HepG2 (cell line): Measurements from ENCODE around the gene TPM1. TPM values are rescaled to one million over a fixed set of nuclear protein-coding genes. Genes with fewer than 3 reads are reported as not detected.

Experiments used
- ATAC-seq: fragments of 200-7000 bp; cut with Tn5 transposase; 3 replicates; pipeline ENCODE4 v1.9.1; 2020; ENCODE audit warnings: mild to moderate bottlenecking, moderate library complexity
- BruUV-seq: library from RNA; stranded (reverse); fragments of 400-500 nt; replicated peaks from 2 replicates; lab custom pipeline; 2021; lab: Mats Ljungman, UMichigan
- CTCF ChIA-PET: fragments of 300-600 bp; formaldehyde crosslinking; extraction: SDS; loops from one replicate; lab custom pipeline; 2021; ENCODE audit warnings: low total read pairs, inconsistent platforms, low intra/inter-chr PET ratio; lab: Yijun Ruan, JAX
- POLR2A ChIA-PET: fragments of 350-600 bp; sonication (Branson Sonifier 250); formaldehyde crosslinking; loops from one replicate; lab custom pipeline; 2020; ENCODE audit warnings: antibody characterized with exemption, inconsistent platforms; lab: Yijun Ruan, JAX
- DNase-seq: peaks from one replicate; pipeline ENCODE4 v3.0.0-alpha.2; 2015; ENCODE audit warnings: low spot score
- FAIRE-seq: peaks from 3 replicates; lab custom pipeline; 2011; peaks lifted over from hg19 to GRCh38; lab: Jason Lieb, UNC
- H2AFZ ChIP-seq: one replicate; pipeline ENCODE4 v1.6.1; 2011; ENCODE audit warnings: low read length, inconsistent platforms
- H3K27ac ChIP-seq: fragments of 300-600 bp; 3 replicates; pipeline ENCODE4 v1.8.0; 2011; ENCODE audit warnings: mixed run types, mild to moderate bottlenecking, mixed read lengths, low read length, inconsistent platforms; ENCODE audit not compliant: insufficient read depth; ENCODE audit errors: extremely low read length
- H3K27me3 ChIP-seq, 2 experiments: fragments of 200-600 bp in 1 of 2; 2 replicates in 1 of 2; 3 replicates in 1 of 2; pipeline versions ENCODE4 v1.6.0 to v1.8.0; 2011; ENCODE audit warnings: low read length in 2 of 2, mild to moderate bottlenecking in 2 of 2, moderate library complexity in 2 of 2, inconsistent platforms in 1 of 2; ENCODE audit not compliant: insufficient read depth in 2 of 2, control insufficient read depth in 1 of 2
- H3K36me3 ChIP-seq, 2 experiments: fragments of 200-600 bp in 1 of 2; replicated peaks in 1 of 2; 2 replicates in 1 of 2; 3 replicates in 1 of 2; pipeline versions ENCODE4 v1.5.1 to v1.8.0; 2011; ENCODE audit warnings: low read length in 2 of 2, inconsistent platforms in 1 of 2; ENCODE audit not compliant: insufficient read depth in 2 of 2, control insufficient read depth in 1 of 2
- H3K4me1 ChIP-seq: 2 replicates; pipeline ENCODE4 v1.5.1; 2012; ENCODE audit warnings: low read length, inconsistent platforms; ENCODE audit not compliant: insufficient read depth
- H3K4me2 ChIP-seq: 2 replicates; pipeline ENCODE4 v1.6.0; 2011; ENCODE audit warnings: low read depth, low read length, inconsistent platforms
- H3K4me3 ChIP-seq, 3 experiments: fragments of 200-600 bp in 1 of 3; sonication (generic), shearing (Covaris generic) in 1 of 3; replicated peaks in 1 of 3; 2 replicates each; pipeline ENCODE4 v1.5.1; 2011 to 2016; ENCODE audit warnings: low read length in 3 of 3, inconsistent platforms in 2 of 3, low read depth in 2 of 3, mild to moderate bottlenecking in 2 of 3, control low read depth in 1 of 3, mixed read lengths in 1 of 3; ENCODE audit not compliant: insufficient read depth in 1 of 3
- H3K79me2 ChIP-seq: one replicate; pipeline ENCODE4 v1.6.1; 2011; ENCODE audit warnings: low read length, inconsistent platforms; ENCODE audit not compliant: insufficient read depth
- H3K9ac ChIP-seq: 2 replicates; pipeline ENCODE4 v1.6.0; 2011; ENCODE audit warnings: mild to moderate bottlenecking, low read depth, low read length, inconsistent platforms; ENCODE audit not compliant: insufficient read depth
- H3K9me3 ChIP-seq: 2 replicates; pipeline ENCODE4 v1.5.1; 2012; ENCODE audit warnings: mild to moderate bottlenecking, low read length
- H4K20me1 ChIP-seq: 2 replicates; pipeline ENCODE4 v1.6.0; 2011; ENCODE audit warnings: inconsistent platforms, mild to moderate bottlenecking, low read length, moderate library complexity; ENCODE audit not compliant: insufficient read depth
- FOXA1 ChIP-seq, 2 experiments: fragments of 450-650 bp in 1 of 2; sonication (generic) in 1 of 2; formaldehyde crosslinking in 1 of 2; IDR thresholded peaks; 2 replicates each; pipeline versions ENCODE4 v1.4.0 to v1.6.1; 2016 to 2020; ENCODE audit warnings: missing genetic modification reagents in 1 of 2
- HNF4A ChIP-seq: sonication (generic); formaldehyde crosslinking; IDR thresholded peaks from 2 replicates; pipeline ENCODE4 v1.4.0; 2020; ENCODE audit warnings: missing genetic modification reagents
- NFYB ChIP-seq: sonication (generic); formaldehyde crosslinking; IDR thresholded peaks from 2 replicates; pipeline ENCODE4 v1.4.0; 2020; ENCODE audit warnings: missing genetic modification reagents
- NONO ChIP-seq, 2 experiments: fragments of 450-650 bp in 1 of 2; sonication (generic) in 1 of 2; formaldehyde crosslinking in 1 of 2; IDR thresholded peaks in 1 of 2; conservative IDR thresholded peaks in 1 of 2; 2 replicates each; pipeline versions ENCODE4 v1.6.1 to v1.8.0; 2017 to 2022; ENCODE audit warnings: mild to moderate bottlenecking in 1 of 2, missing genetic modification reagents in 1 of 2, moderate library complexity in 1 of 2
- SMAD9 ChIP-seq: sonication (generic); formaldehyde crosslinking; IDR thresholded peaks from 2 replicates; pipeline ENCODE4 v1.5.1; 2020; ENCODE audit warnings: mild to moderate bottlenecking, missing genetic modification reagents
- ZNF552 ChIP-seq: sonication (generic); formaldehyde crosslinking; IDR thresholded peaks from 2 replicates; pipeline ENCODE4 v1.9.0; 2022; ENCODE audit warnings: missing genetic modification reagents, mild to moderate bottlenecking, borderline replicate concordance
- WGBS: methylation state at CpG from one replicate; pipeline ENCODE4 v1.1.6; 2017; ENCODE audit warnings: low lambda C conversion rate; 5-methylcytosine and 5-hydroxymethylcytosine counted together
- in situ Hi-C: cut with HindIII; loops from 2 replicates; pipeline ENCODE4 v1.10.0; 2017; ENCODE audit warnings: low pct_unique_long_range_greater_than_20kb; ENCODE audit not compliant: extremely low pct_ligation_motif_present
- intact Hi-C: fragments of 100-400 bp; cut with micrococcal nuclease; formaldehyde crosslinking; loops from one replicate; pipeline ENCODE4 v1.10.0; 2022; ENCODE audit not compliant: unreplicated experiment
- polyA plus RNA-seq, 8 experiments: library from polyadenylated mRNA; depleted of rRNA in 3 of 8; stranded (reverse) in 7 of 8; unstranded in 1 of 8; fragments of >200 nt; fragmentation: Illumina TruSeq in 4 of 8; extraction: Trizol in 4 of 8; gene quantifications; 2 replicates each; pipeline versions ENCODE4 v1.2.1 to v1.2.3, GENCODE V29; 2011 to 2016; ENCODE audit warnings: low read depth in 4 of 8, missing spikeins in 1 of 8, mixed read lengths in 1 of 8; ENCODE audit not compliant: insufficient read depth in 1 of 8
- total RNA-seq, 5 experiments: library from RNA; depleted of rRNA; stranded (reverse); fragments of >200 nt; fragmentation: Illumina TruSeq; extraction: Trizol; gene quantifications; 2 replicates each; pipeline ENCODE4 v1.2.3, GENCODE V29; 2016; ENCODE audit warnings: low read depth in 1 of 5
- TF ChIP-seq, protein P1 (sequence below): sonication (generic); IDR thresholded peaks from 2 replicates; pipeline ENCODE4 v1.6.1; 2016; ENCODE audit warnings: low read depth, borderline replicate concordance

Gene TPM1
- total and polyA plus RNA-seq, 2 of the 13 experiments (the other 11 are each of a cell fraction or from before 2014, with no cell fraction given) = 98.9 to 109 TPM

GRCh38 chr15:63109498-63109897 lies 67.0 kb downstream of the TPM1 start:
- no peak overlapping the region for H2AFZ ChIP-seq
- intact Hi-C loops = loop anchor here (5.0 kb wide), 1 partner anchor 48 kb away; the partner anchor contains the start of gene RPS27L
- H3K9me3 ChIP-seq = no peaks in the 10 kb centered on the region
- peak overlapping the region; percentile 36; the same call in 1 of the 2 replicates for H3K4me2 ChIP-seq
- TF ChIP-seq HNF4A (CRISPR knock-in tag) = peak; percentile 19; the same call in 1 of the 2 replicates
- TF ChIP-seq ZNF552 (CRISPR knock-in tag) = no peak
- in situ Hi-C loops = no loop called here
- H3K27me3 ChIP-seq = no peaks in the 10 kb centered on the region
- H3K79me2 ChIP-seq = no peaks in the 10 kb centered on the region
- CTCF ChIA-PET = no interaction called here
- BruUV-seq = no TSS peak
- no peak overlapping the region for H3K27ac ChIP-seq
- no peak overlapping the region for H3K4me3 ChIP-seq
- peaks cover 69% of the 10 kb centered on the region for H3K4me1 ChIP-seq
- DNase-seq = no peak
- no peaks in the 10 kb centered on the region for H3K36me3 ChIP-seq
- no peaks in the 10 kb centered on the region for H4K20me1 ChIP-seq
- 24% methylated on average over 2 of the region's 2 CpGs for WGBS
- FAIRE-seq = peak; percentile 30
- ATAC-seq = no peak
- POLR2A ChIA-PET = interaction anchor here (2.1 to 3.3 kb wide), 3 partner anchors 10 to 56 kb away, joined by 5 to 20 read pairs (median 15); partner anchors contain the start of gene RPS27L
- H3K9ac ChIP-seq = no peak overlapping the region

- ChIA-PET CTCF (no interaction called here), POLR2A (interaction anchor here (2.6 to 3.3 kb wide), 2 partner anchors 9 to 47 kb away, joined by 15 to 20 read pairs; partner anchors contain the start of gene RPS27L)
- WGBS = 57% methylated on average over 2 of the region's 2 CpGs
- in situ Hi-C loops = no loop called here
- Histone ChIP-seq H3K9ac (no peak overlapping the region), H3K4me1 (peaks cover 69% of the 10 kb centered on the region), H4K20me1 (no peaks in the 10 kb centered on the region), H3K27me3 (no peaks in the 10 kb centered on the region), H3K36me3 (no peaks in the 10 kb centered on the region), H3K27ac (no peak overlapping the region), H3K4me2 (0 out of 2 replicates have a peak overlapping the region, but pooled peaks have one; percentile 36), H3K9me3 (no peaks in the 10 kb centered on the region), H3K4me3 (no peak overlapping the region), H2AFZ (no peak overlapping the region), H3K79me2 (no peaks in the 10 kb centered on the region)
- intact Hi-C loops = loop anchor here (5.0 kb wide), 1 partner anchor 47 kb away; the partner anchor contains the start of gene RPS27L
- TF ChIP-seq NFYB = peak; percentile 38; the same call in 1 of the 2 replicates
- no peak for TF ChIP-seq SMAD9 (CRISPR knock-in tag)
- TF ChIP-seq FOXA1 (IDR thresholded peaks at IDR 0.05) = no peak
- 0 out of 2 replicates have a peak, but pooled peaks have one; percentile 29 for TF ChIP-seq FOXA1 (CRISPR knock-in tag; IDR thresholded peaks at IDR 0.05)
- TF ChIP-seq, protein P1, sequence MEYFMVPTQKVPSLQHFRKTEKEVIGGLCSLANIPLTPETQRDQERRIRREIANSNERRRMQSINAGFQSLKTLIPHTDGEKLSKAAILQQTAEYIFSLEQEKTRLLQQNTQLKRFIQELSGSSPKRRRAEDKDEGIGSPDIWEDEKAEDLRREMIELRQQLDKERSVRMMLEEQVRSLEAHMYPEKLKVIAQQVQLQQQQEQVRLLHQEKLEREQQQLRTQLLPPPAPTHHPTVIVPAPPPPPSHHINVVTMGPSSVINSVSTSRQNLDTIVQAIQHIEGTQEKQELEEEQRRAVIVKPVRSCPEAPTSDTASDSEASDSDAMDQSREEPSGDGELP = peak; percentile 90
- no peak for TF ChIP-seq NONO (IDR thresholded peaks at IDR 0.05)
- TF ChIP-seq NONO (CRISPR knock-in tag; conservative IDR thresholded peaks at IDR 0.05) = no peak
- no peak for DNase-seq
- BruUV-seq = no TSS peak
- FAIRE-seq = no peak
- no peak for ATAC-seq
These were observed 67.4 kb downstream of the TPM1 start for GRCh38 chr15:63109920-63110319.
